ENCODE results near the gene SLX4IP.

DNA sequence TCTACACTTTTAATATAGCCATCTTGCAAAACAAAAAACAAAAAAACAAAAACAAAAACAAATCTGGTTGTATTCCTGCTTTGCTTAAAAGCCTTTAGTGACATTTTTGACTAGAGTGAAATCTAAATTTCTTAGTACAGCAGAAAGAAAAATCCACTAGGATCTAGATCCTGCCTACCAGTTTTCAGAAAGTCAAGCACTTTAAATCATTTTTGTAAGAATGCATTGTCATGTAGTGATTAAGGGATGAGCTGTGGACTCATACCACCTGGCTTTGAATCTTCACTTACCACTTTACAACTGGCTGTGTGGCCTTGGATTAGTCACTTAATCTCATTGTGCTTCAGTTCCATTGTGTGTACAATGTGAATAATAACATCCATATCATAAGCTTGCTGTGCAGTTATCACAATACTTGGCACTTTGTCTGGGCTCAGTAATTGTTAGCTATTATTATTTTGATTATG, 5.1 kb upstream of the SLX4IP start:
- TF ChIP-seq, protein P1, sequence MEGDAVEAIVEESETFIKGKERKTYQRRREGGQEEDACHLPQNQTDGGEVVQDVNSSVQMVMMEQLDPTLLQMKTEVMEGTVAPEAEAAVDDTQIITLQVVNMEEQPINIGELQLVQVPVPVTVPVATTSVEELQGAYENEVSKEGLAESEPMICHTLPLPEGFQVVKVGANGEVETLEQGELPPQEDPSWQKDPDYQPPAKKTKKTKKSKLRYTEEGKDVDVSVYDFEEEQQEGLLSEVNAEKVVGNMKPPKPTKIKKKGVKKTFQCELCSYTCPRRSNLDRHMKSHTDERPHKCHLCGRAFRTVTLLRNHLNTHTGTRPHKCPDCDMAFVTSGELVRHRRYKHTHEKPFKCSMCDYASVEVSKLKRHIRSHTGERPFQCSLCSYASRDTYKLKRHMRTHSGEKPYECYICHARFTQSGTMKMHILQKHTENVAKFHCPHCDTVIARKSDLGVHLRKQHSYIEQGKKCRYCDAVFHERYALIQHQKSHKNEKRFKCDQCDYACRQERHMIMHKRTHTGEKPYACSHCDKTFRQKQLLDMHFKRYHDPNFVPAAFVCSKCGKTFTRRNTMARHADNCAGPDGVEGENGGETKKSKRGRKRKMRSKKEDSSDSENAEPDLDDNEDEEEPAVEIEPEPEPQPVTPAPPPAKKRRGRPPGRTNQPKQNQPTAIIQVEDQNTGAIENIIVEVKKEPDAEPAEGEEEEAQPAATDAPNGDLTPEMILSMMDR (IDR thresholded peaks at IDR 0.05; ENCODE audit: low read depth, low read length): no peak
- TF ChIP-seq, protein P2, sequence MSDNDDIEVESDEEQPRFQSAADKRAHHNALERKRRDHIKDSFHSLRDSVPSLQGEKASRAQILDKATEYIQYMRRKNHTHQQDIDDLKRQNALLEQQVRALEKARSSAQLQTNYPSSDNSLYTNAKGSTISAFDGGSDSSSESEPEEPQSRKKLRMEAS (IDR thresholded peaks at IDR 0.05; ENCODE audit: low read depth, low read length): no peak
- TF ChIP-seq POLR2A (IDR thresholded peaks at IDR 0.05; ENCODE audit: extremely low read depth, insufficient read length): no peak
- TF ChIP-seq MYC (IDR thresholded peaks at IDR 0.05; ENCODE audit: low read depth, low read length): no peak
